ENCODE data around the gene IFT20.

DNA sequence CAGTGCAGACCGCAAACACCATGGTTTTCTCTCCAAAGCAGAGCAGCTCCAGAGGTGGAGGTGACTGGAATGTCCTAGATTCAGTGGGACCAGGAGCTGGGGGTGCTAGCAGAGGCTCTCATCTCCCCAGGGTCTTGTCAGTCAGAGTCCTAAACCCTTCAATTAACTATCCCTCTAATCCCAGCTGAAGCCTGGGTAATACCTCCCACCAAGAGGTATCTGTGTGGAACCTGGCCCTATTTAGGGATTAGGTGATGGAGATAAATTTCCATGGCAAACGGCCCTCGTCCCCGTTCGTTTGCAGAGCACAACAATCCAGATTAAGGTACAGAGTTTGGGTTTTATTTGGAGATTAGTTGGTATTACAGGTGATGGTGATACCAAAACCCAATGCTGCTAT, 27.9 kb upstream of the IFT20 start:
- TF ChIP-seq EZH2 (IDR thresholded peaks at IDR 0.05; ENCODE audit: low read depth, unreplicated experiment) (no peak), EZH2phosphoT487 (IDR thresholded peaks at IDR 0.05; ENCODE audit: unreplicated experiment) (no peak), POLR2AphosphoS5 (IDR thresholded peaks at IDR 0.05; ENCODE audit: low read depth) (no peak), JUNB (IDR thresholded peaks at IDR 0.05; ENCODE audit: unreplicated experiment) (no peak), CREB1 (CRISPR knock-in tag; IDR thresholded peaks at IDR 0.05; ENCODE audit: low read depth) (no peak)
- TF ChIP-seq, protein P1, sequence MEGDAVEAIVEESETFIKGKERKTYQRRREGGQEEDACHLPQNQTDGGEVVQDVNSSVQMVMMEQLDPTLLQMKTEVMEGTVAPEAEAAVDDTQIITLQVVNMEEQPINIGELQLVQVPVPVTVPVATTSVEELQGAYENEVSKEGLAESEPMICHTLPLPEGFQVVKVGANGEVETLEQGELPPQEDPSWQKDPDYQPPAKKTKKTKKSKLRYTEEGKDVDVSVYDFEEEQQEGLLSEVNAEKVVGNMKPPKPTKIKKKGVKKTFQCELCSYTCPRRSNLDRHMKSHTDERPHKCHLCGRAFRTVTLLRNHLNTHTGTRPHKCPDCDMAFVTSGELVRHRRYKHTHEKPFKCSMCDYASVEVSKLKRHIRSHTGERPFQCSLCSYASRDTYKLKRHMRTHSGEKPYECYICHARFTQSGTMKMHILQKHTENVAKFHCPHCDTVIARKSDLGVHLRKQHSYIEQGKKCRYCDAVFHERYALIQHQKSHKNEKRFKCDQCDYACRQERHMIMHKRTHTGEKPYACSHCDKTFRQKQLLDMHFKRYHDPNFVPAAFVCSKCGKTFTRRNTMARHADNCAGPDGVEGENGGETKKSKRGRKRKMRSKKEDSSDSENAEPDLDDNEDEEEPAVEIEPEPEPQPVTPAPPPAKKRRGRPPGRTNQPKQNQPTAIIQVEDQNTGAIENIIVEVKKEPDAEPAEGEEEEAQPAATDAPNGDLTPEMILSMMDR (conservative IDR thresholded peaks at IDR 0.05; ENCODE audit: low read depth in 2 of 2): no peak

Measured in GM23338 (cell line).